A673 (cell line): Measurements from ENCODE around the gene CRACDL.

ENCODE experiments used
- CTCF ChIP-seq: fragments of 300-800, 200-600 bp; sonication (generic); conservative IDR thresholded peaks from 2 replicates; pipeline ENCODE4 v1.5.1; 2017; ENCODE audit warnings: low read depth, mild to moderate bottlenecking, antibody characterized with exemption, low read length, moderate library complexity, mixed read lengths
- EZH2 ChIP-seq: fragments of 200-600 bp; sonication (generic); IDR thresholded peaks from 2 replicates; pipeline ENCODE4 v1.6.1; 2017; ENCODE audit warnings: borderline replicate concordance, low read depth, mild to moderate bottlenecking, mixed read lengths, antibody characterized with exemption, low read length; ENCODE audit not compliant: poor library complexity, severe bottlenecking

DNA sequence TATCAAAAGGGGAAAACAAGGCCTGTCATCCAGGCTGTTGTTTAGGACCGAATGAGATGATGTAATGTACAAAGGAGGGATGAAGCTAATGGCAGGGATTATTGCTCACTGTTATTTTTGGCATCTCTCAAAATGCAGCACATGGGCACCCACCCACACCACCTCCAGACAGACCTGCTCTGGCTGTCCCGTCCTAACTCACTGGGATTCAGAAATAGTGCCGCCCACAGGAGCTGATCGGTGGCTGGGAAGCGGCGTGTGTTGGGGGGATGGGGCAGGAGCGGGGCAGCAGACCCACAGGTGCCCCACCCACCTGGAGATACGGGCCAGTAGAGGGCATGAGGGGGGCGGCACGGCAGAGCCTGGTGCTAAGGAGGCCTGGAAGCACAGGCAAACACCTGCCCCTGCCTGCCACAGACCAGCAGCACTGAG, 52.2 kb downstream of the CRACDL start:
- TF ChIP-seq EZH2: no peak
- no peak for TF ChIP-seq CTCF
